IMR-90 (cell line): ENCODE results near the gene MUCL3. TPM values are rescaled to one million over a fixed set of nuclear protein-coding genes. Genes with fewer than 3 reads are reported as not detected.
"Not testable (repeated sequence)": the region's sequence is repeated elsewhere in the genome, so short reads cannot be mapped to it uniquely, and the experiment has no call there.

Source experiments
- ATAC-seq: fragments of 200-7000 bp; cut with Tn5 transposase; 2 replicates; pipeline ENCODE4 v1.9.1; 2020; ENCODE audit warnings: low read depth, mild to moderate bottlenecking, moderate library complexity
- BruUV-seq: library from RNA; stranded (reverse); fragments of 400-500 nt; replicated peaks from 2 replicates; lab custom pipeline; 2021; lab: Mats Ljungman, UMichigan
- CTCF ChIA-PET: fragments of 300-600 bp; formaldehyde crosslinking; extraction: SDS; loops from one replicate; lab custom pipeline; 2021; ENCODE audit warnings: antibody characterized with exemption; lab: Yijun Ruan, JAX
- POLR2A ChIA-PET: fragments of 300-600 bp; sonication (Branson Sonifier 250); formaldehyde crosslinking; loops from one replicate; lab custom pipeline; 2022; ENCODE audit warnings: antibody characterized with exemption; ENCODE audit not compliant: unreplicated experiment; lab: Charles Lee
- DNase-seq: peaks from one replicate; pipeline ENCODE4 v3.0.0; 2013
- H2AFZ ChIP-seq: replicated peaks from 2 replicates; pipeline ENCODE3; 2013; ENCODE audit warnings: low read length, mild to moderate bottlenecking; ENCODE audit not compliant: poor library complexity
- H2AK5ac ChIP-seq: 2 replicates; pipeline ENCODE4 v1.6.1; 2013; ENCODE audit warnings: low read depth, low read length, inconsistent platforms
- H2AK9ac ChIP-seq: replicated peaks from 2 replicates; pipeline ENCODE3; 2013; ENCODE audit warnings: mild to moderate bottlenecking, low read depth, low read length, moderate library complexity; ENCODE audit not compliant: poor library complexity
- H2BK120ac ChIP-seq: 2 replicates; pipeline ENCODE4 v1.6.1; 2013; ENCODE audit warnings: low read depth, low read length, inconsistent platforms
- H2BK15ac ChIP-seq: 3 replicates; pipeline ENCODE4 v1.6.1; 2013; ENCODE audit warnings: low read depth, low read length, inconsistent platforms
- H2BK20ac ChIP-seq: 2 replicates; pipeline ENCODE4 v1.6.1; 2013; ENCODE audit warnings: low read depth, mild to moderate bottlenecking, inconsistent platforms, low read length, moderate library complexity
- H2BK5ac ChIP-seq: 2 replicates; pipeline ENCODE4 v1.6.1; 2013; ENCODE audit warnings: mild to moderate bottlenecking, low read depth, low read length, inconsistent platforms; ENCODE audit not compliant: poor library complexity, severe bottlenecking
- H3K14ac ChIP-seq: replicated peaks from 2 replicates; pipeline ENCODE4 v1.6.1; 2013; ENCODE audit warnings: low read depth, low read length, inconsistent platforms
- H3K18ac ChIP-seq: 2 replicates; pipeline ENCODE4 v1.6.1; 2013; ENCODE audit warnings: low read depth, low read length, control low read depth
- H3K23ac ChIP-seq: 2 replicates; pipeline ENCODE4 v1.6.1; 2013; ENCODE audit warnings: low read depth, low read length, inconsistent platforms
- H3K27ac ChIP-seq: 2 replicates; pipeline ENCODE4 v1.5.1; 2013; ENCODE audit warnings: mild to moderate bottlenecking, control low read depth, low read length; ENCODE audit not compliant: insufficient read depth
- H3K27me3 ChIP-seq: 2 replicates; pipeline ENCODE4 v1.6.1; 2013; ENCODE audit warnings: low read length; ENCODE audit not compliant: control insufficient read depth, insufficient read depth
- H3K36me3 ChIP-seq: 2 replicates; pipeline ENCODE4 v1.6.1; 2013; ENCODE audit warnings: low read length, mixed read lengths; ENCODE audit not compliant: control insufficient read depth, insufficient read depth
- H3K4ac ChIP-seq: 2 replicates; pipeline ENCODE4 v1.6.1; 2013; ENCODE audit warnings: low read depth, low read length, inconsistent platforms
- H3K4me1 ChIP-seq: 2 replicates; pipeline ENCODE4 v1.6.1; 2013; ENCODE audit warnings: low read length, mixed read lengths; ENCODE audit not compliant: control insufficient read depth, insufficient read depth
- H3K4me2 ChIP-seq: 2 replicates; pipeline ENCODE4 v1.6.1; 2013; ENCODE audit warnings: low read depth, mild to moderate bottlenecking, control low read depth, low read length, moderate library complexity
- H3K4me3 ChIP-seq: 2 replicates; pipeline ENCODE4 v1.5.1; 2013; ENCODE audit warnings: low read depth, mild to moderate bottlenecking, control low read depth, low read length, moderate library complexity; ENCODE audit not compliant: insufficient read depth
- H3K56ac ChIP-seq: 2 replicates; pipeline ENCODE4 v1.6.1; 2013; ENCODE audit warnings: low read length, inconsistent platforms; ENCODE audit not compliant: insufficient read depth; ENCODE audit errors: extremely low read depth
- H3K79me1 ChIP-seq, 2 experiments: 2 replicates each; pipeline ENCODE4 v1.6.1; 2013; ENCODE audit warnings: low read length in 2 of 2, inconsistent platforms in 1 of 2, low read depth in 1 of 2
- H3K9ac ChIP-seq: 2 replicates; pipeline ENCODE4 v1.6.1; 2013; ENCODE audit warnings: low read depth, low read length, control low read depth
- H3K9me1 ChIP-seq: 2 replicates; pipeline ENCODE4 v1.6.1; 2013; ENCODE audit warnings: low read length, inconsistent platforms; ENCODE audit not compliant: insufficient read depth
- H3K9me3 ChIP-seq: 2 replicates; pipeline ENCODE4 v1.6.1; 2013; ENCODE audit warnings: low read length; ENCODE audit not compliant: control insufficient read depth, insufficient read depth
- H4K20me1 ChIP-seq: 2 replicates; pipeline ENCODE4 v1.6.1; 2013; ENCODE audit warnings: low read length, inconsistent platforms; ENCODE audit not compliant: insufficient read depth
- H4K5ac ChIP-seq: 2 replicates; pipeline ENCODE4 v1.6.1; 2013; ENCODE audit warnings: mild to moderate bottlenecking, low read depth, low read length, control low read depth
- H4K8ac ChIP-seq, 2 experiments: 2 replicates each; pipeline ENCODE4 v1.6.1; 2013; ENCODE audit warnings: low read depth in 2 of 2, low read length in 2 of 2, control low read depth in 1 of 2, inconsistent platforms in 1 of 2
- H4K91ac ChIP-seq: 2 replicates; pipeline ENCODE4 v1.6.1; 2013; ENCODE audit warnings: low read depth, low read length, inconsistent platforms; ENCODE audit not compliant: insufficient read depth
- FOS ChIP-seq: fragments of 150-350 bp; IDR thresholded peaks from 2 replicates; pipeline ENCODE4 v1.6.1; 2016; ENCODE audit warnings: low read depth, low read length
- MAFK ChIP-seq: IDR thresholded peaks from 2 replicates; pipeline ENCODE4 v1.6.1; 2012; ENCODE audit warnings: low read depth, low read length, improper control_type of control experiment
- MAZ ChIP-seq: IDR thresholded peaks from 2 replicates; pipeline ENCODE4 v1.6.1; 2012; ENCODE audit warnings: low read depth, mild to moderate bottlenecking, low read length, improper control_type of control experiment, moderate library complexity, borderline replicate concordance
- NFE2L2 ChIP-seq: fragments of 150-350 bp; IDR thresholded peaks from 2 replicates; pipeline ENCODE4 v1.6.1; 2016; ENCODE audit warnings: low read depth, mild to moderate bottlenecking, low read length
- SMC3 ChIP-seq: fragments of 150-350 bp; IDR thresholded peaks from 2 replicates; pipeline ENCODE4 v1.6.1; 2016; ENCODE audit warnings: low read depth, mild to moderate bottlenecking, antibody characterized with exemption, low read length, moderate library complexity
- WGBS, 2 experiments: methylation state at CpG; one replicate each; pipeline versions ENCODE4 v1.1.5 to v1.1.7; 2013; ENCODE audit warnings: missing lambda C conversion rate in 2 of 2; ENCODE audit not compliant: insufficient read length in 1 of 2; ENCODE audit errors: extremely low coverage in 2 of 2; 5-methylcytosine and 5-hydroxymethylcytosine counted together
- dilution Hi-C: fragments of 300-500 bp; cut with HindIII; formaldehyde crosslinking; loops from one replicate; pipeline ENCODE4 v1.14.3; 2018; ENCODE audit warnings: low sequenced_read_pairs; ENCODE audit not compliant: unreplicated experiment
- in situ Hi-C: fragments of 300-500 bp; cut with MboI; formaldehyde crosslinking; loops from 3 replicates; pipeline ENCODE4 v1.14.3; 2019; ENCODE audit warnings: low sequenced_read_pairs, inconsistent platforms, mixed read lengths
- intact Hi-C: fragments of 100-400 bp; cut with micrococcal nuclease; formaldehyde crosslinking; loops from 2 replicates; pipeline ENCODE4 v1.10.0; 2022
- polyA plus RNA-seq, 3 experiments: library from polyadenylated mRNA; depleted of rRNA; stranded (reverse); fragments of >200 nt; gene quantifications; 2 replicates each; pipeline ENCODE4 v1.2.3, GENCODE V29; 2012; ENCODE audit warnings: low replicate concordance in 1 of 3
- total RNA-seq: library from RNA; depleted of rRNA; stranded (reverse); fragments of >200 nt; gene quantifications from 2 replicates; pipeline ENCODE4 v1.2.3, GENCODE V29; 2012
- TF ChIP-seq, protein P1 (sequence below): fragments of 150-350 bp; IDR thresholded peaks from 2 replicates; pipeline ENCODE4 v1.6.1; 2016; ENCODE audit warnings: low read depth, mild to moderate bottlenecking, low read length, moderate library complexity, borderline replicate concordance

MUCL3 gene
- total and polyA plus RNA-seq, 2 of the 4 experiments (the other 2 are of a cell fraction) = not detected

- H4K8ac ChIP-seq = no peak overlapping the region
- no peak overlapping the region for H3K23ac ChIP-seq
- H3K79me1 ChIP-seq = no peaks in the 10 kb centered on the region
- CTCF ChIA-PET = no interaction called here
- no peaks in the 10 kb centered on the region for H3K9me1 ChIP-seq
- H2AK5ac ChIP-seq = no peak overlapping the region
- peaks cover 5% of the 10 kb centered on the region for H3K27me3 ChIP-seq
- H3K14ac ChIP-seq = no peak overlapping the region
- H2AK9ac ChIP-seq = no peak overlapping the region
- H3K9ac ChIP-seq = no peak overlapping the region
- H4K91ac ChIP-seq = no peak overlapping the region
- no peak overlapping the region for H3K4me3 ChIP-seq
- no peaks in the 10 kb centered on the region for H3K36me3 ChIP-seq
- H3K4ac ChIP-seq = no peak overlapping the region
- ATAC-seq (no peak), DNase-seq (no peak)
- no peak overlapping the region for H2BK120ac ChIP-seq
- no peak overlapping the region for H2BK15ac ChIP-seq
- no CpG with 5 or more reads among the region's 5 CpGs for WGBS, 2 experiments
- no peak overlapping the region for H2BK5ac ChIP-seq
- TF ChIP-seq MAZ = no peak
- no peak for TF ChIP-seq SMC3
- TF ChIP-seq, protein P1, sequence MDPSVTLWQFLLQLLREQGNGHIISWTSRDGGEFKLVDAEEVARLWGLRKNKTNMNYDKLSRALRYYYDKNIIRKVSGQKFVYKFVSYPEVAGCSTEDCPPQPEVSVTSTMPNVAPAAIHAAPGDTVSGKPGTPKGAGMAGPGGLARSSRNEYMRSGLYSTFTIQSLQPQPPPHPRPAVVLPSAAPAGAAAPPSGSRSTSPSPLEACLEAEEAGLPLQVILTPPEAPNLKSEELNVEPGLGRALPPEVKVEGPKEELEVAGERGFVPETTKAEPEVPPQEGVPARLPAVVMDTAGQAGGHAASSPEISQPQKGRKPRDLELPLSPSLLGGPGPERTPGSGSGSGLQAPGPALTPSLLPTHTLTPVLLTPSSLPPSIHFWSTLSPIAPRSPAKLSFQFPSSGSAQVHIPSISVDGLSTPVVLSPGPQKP = no peak
- no peak for TF ChIP-seq NFE2L2
- TF ChIP-seq FOS = no peak
- no peak for TF ChIP-seq MAFK
- H3K4me1 ChIP-seq = no peaks in the 10 kb centered on the region
- intact Hi-C loops = no loop called here
- H3K18ac ChIP-seq = no peak overlapping the region
- no peak overlapping the region for H2AFZ ChIP-seq
- H2BK20ac ChIP-seq = no peak overlapping the region
- H3K9me3 ChIP-seq = no peaks in the 10 kb centered on the region
- BruUV-seq = no TSS peak
- H4K20me1 ChIP-seq = no peaks in the 10 kb centered on the region
- H4K5ac ChIP-seq = no peak overlapping the region
- dilution Hi-C loops = no loop called here
- H3K56ac ChIP-seq = no peak overlapping the region
- in situ Hi-C loops = no loop called here
- no peak overlapping the region for H3K27ac ChIP-seq
- H3K4me2 ChIP-seq = no peak overlapping the region
- POLR2A ChIA-PET = no interaction called here
Observed at GRCh38 chr6:30998785-30999184, 58.0 kb downstream of the MUCL3 start.

DNA sequence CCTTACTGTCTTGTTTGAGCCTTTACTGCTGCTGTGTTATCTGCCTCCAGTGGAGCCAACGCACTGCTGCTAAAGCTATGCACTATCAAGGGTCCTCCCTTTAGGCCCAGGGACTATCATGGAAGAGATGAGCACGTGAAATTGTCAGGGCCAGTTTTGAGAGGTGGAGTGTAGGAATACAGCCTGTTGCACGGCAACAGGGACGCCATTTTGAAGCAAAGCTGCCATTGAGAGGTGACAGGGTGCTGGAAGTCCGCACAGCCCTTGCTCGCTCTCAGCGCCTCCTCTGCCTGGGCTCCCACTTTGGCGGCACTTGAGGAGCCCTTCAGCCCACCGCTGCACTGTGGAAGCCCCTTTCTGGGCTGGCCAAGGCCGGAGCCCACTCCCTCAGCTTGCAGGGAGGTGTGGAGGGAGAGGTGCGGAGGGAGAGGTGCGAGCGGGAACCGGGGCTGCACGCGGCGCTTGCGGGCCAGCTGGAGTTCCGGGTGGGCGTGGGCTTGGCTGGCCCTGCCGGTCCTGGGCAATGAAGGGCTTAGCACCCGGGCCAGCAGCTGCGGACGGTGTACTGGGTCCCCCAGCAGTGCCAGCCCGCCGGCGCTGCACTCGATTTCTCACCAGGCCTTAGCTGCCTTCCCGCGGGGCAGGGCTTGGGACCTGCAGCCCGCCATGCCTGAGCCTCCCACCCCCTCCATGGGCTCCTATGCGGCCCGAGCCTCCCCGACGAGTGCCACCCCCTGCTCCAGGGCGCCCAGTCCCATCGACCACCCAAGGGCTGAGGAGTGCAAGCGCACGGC is 59.5 kb downstream of the MUCL3 start:
- H3K9me1 ChIP-seq, H3K56ac ChIP-seq, H3K18ac ChIP-seq, H3K4me3 ChIP-seq, H3K9me3 ChIP-seq, H3K4me2 ChIP-seq, H3K36me3 ChIP-seq, DNase-seq, dilution Hi-C loops, POLR2A ChIA-PET, H2AK5ac ChIP-seq, H3K27ac ChIP-seq, BruUV-seq, H2AFZ ChIP-seq, H3K79me1 ChIP-seq, intact Hi-C loops, ATAC-seq, in situ Hi-C loops, H2AK9ac ChIP-seq, H2BK5ac ChIP-seq, H3K27me3 ChIP-seq, H3K9ac ChIP-seq, H4K5ac ChIP-seq, H2BK20ac ChIP-seq, H3K14ac ChIP-seq, H4K8ac ChIP-seq, H3K4ac ChIP-seq, H4K20me1 ChIP-seq, H4K91ac ChIP-seq, H3K4me1 ChIP-seq, H2BK120ac ChIP-seq, H2BK15ac ChIP-seq, H3K23ac ChIP-seq: not testable (repeated sequence)
- WGBS, 2 experiments = 100% methylated on average over 1 of the region's 39 CpGs; no CpG with 5 or more reads in 1 of the 2 experiments
- CTCF ChIA-PET = interaction anchor here (0.9 to 1.2 kb wide), 2 partner anchors 36 to 51 kb away, joined by 3 read pairs; no protein-coding TSS in a partner anchor
